HG03432 (cell line): ENCODE results near the gene DESI1.
"Not testable (repeated sequence)": the region's sequence is repeated elsewhere in the genome, so short reads cannot be mapped to it uniquely, and the experiment has no call there.

Source experiments
- ATAC-seq: cut with Tn5 transposase; IDR thresholded peaks from one replicate; pipeline ENCODE4 v1.9.1; 2021; ENCODE audit warnings: mild to moderate bottlenecking, moderate library complexity; ENCODE audit not compliant: unreplicated experiment

Gene DESI1

GRCh38 chr22:41620589-41621098 lies at the start of gene DESI1:
TSS of gene DESI1 (minus strand) at chr22:41621043. CDS start at chr22:41620839, 204 bp downstream.
- ATAC-seq = peak; percentile 23

DNA sequence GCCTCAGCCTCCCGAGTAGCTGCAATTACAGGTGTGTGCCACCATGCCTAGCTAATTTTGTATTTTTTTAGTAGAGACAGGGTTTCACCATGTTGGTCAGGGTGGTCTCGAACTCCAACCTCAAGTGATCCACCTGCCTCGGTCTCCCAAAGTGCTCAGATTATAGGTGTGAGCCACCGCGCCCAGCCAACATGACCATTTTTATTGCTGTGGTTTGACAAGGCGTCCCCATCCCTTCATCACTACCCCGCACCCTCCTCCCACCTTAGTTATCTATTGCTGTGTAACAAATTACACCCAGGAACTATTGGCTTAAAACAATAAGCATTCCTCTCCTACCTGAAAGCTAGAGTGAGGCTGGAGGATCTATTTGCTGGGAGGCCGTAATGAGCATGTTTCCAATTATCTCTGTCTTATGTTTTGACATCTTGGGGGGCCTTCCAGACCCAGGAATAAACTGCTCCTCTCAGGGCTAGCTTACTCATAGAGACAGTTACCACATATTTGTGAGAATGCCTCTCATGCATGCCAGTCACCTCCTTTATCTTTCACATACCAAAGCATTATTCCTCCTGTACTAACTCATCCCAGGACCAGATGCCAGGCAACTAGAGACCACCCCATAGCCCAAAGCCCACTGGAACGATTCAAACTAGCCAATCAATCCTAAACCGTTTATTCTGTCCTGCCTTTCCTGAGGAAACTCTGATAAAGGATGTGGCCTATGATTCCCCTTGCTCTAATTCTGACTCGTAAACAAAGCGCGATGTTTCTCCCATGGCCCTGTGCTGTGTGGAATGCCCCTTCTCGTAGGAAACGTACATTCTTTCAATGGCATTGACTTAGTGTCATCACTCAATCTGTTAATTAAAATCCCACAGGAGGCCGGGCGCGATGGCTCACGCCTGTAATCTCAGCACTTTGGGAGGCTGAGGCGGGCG lies 48.4 kb upstream of the DESI1 start:
- ATAC-seq = no peak

- no peak for ATAC-seq
Observed at GRCh38 chr22:41664951-41665350, 44.1 kb upstream of the DESI1 start.

- no peak for ATAC-seq
Observed at GRCh38 chr22:41664490-41664889, 43.6 kb upstream of the DESI1 start.

DNA sequence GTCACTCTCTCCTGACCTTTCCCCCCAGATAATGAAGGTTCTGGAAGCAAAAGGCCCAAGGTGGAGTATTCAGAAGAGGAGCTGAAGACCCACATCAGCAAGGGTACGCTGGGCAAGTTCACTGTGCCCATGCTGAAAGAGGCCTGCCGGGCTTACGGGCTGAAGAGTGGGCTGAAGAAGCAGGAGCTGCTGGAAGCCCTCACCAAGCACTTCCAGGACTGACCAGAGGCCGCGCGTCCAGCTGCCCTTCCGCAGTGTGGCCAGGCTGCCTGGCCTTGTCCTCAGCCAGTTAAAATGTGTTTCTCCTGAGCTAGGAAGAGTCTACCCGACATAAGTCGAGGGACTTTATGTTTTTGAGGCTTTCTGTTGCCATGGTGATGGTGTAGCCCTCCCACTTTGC lies 42.8 kb upstream of the DESI1 start:
- ATAC-seq = not testable (repeated sequence)

DNA sequence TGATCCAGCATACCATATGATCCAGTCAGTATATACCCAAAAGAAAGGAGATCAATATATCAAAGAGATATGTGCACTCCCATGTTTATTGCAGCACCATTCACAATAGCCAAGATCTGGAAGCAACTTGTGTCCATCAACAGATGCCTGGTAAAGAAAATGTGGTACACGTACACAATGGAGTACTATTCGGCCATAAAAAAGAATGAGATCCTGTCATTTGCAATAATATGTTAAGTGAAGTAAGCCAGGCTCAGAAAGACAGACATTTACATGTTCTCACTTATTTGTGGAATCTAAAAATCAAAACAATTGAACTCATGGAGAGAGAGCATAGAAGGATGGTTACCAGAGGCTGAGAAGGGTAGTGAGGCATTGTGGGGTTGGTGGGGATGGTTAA lies 40.9 kb upstream of the DESI1 start:
- ATAC-seq = no peak

- no peak for ATAC-seq
Observed at GRCh38 chr22:41661088-41661487, 40.2 kb upstream of the DESI1 start.

DNA sequence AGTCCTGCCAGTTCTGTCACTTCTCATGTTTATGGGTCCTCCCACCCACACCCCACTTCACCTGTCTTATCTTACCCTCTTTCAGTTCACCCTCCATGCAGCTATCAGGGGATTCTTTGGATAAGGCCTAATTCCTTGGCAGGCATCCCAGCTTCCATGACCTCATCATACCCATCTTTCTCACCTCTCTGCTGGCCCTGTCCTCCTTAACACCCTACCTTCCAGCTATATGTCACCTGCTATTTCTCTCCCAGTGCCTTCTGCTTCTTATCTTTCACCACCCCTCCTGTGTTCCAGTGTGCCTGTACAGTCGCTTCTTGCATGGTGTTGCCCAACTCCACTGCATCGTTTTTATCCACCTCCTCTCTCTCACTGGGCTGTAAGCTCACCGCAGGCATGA lies 39.6 kb upstream of the DESI1 start:
- no peak for ATAC-seq

DNA sequence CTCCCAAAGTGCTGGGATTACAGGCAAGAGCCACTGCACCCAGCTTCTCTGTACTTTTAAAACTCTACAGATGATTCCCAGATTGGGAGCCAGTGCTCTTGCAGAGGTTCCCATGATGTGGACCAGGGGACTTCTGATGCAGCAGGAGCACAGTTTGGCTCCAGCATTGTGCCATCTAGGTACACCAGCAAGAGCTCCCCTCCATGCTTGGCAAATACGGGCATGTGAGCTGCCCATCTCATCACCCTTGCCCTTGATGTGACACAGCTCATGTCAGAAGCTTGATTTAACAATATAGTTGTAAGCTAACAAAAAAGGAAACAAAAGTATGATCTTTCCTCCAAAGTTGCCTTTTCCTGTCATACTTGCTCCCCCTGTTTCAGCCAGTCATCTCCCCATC lies 39.1 kb upstream of the DESI1 start:
- ATAC-seq = no peak

GRCh38 chr22:41658869-41659268 lies 38.0 kb upstream of the DESI1 start:
- ATAC-seq = no peak

DNA sequence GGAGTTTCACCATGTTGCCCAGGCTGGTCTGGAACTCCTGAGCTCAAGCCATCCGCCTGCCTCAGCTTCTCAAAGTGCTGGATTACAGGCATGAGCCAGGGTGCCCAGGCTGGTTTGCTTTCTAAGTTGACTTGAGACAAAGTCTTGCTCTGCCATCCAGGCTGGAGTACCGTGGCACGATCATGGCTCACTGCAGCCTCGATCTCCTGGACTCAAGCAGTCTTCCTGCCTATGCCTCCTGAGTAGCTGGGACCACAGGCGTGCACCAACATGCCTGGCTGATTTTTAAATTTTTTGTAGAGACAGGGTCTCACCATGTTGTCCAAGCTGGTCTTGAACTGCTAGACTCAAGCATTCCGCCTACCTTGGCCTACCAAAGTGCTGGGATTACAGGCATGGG lies 36.9 kb upstream of the DESI1 start:
- no peak for ATAC-seq

GRCh38 chr22:41656556-41656955 lies 35.7 kb upstream of the DESI1 start:
- ATAC-seq = no peak

DNA sequence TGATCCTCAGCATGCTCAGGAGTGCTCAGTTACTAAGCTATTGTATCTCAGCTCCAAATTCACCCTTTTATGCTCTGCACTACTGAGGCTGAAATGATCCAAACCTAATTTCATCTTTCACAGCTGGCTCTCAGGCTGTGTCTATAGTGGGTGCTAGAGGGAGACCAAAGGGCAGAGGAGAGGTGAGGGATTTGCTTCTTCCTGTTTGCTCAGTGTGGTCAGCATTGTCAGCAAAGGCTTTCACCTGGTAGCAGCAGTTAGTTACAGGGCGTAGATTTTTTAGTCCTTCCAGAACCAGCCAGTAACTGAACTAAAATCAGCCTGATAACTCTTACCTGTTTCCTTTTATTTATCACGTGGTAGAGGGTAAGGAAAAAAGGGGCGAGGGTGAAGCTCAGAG lies 33.5 kb upstream of the DESI1 start:
- no peak for ATAC-seq

GRCh38 chr22:41650821-41651220 lies 30.0 kb upstream of the DESI1 start:
- ATAC-seq = no peak

GRCh38 chr22:41650229-41650628 lies 29.4 kb upstream of the DESI1 start:
- ATAC-seq = no peak

DNA sequence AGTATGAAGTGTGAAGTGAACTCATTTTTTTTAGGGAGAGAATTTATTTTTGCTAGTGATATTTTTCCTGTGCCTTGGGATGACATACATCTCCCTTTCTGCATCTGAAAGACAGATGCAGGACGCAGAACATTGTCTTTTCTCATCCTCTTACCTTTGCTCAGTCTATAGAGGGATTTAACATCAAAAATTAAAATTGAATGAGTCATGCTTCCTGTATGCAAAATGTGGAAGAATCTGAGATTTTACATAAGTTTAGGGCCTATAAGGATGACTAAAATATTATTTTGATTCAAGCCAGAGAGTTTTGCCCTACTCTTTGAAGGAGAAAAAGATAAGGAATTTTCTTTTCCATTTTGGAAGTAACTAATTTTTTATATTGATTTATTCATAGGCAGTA lies 27.6 kb upstream of the DESI1 start:
- no peak for ATAC-seq

- ATAC-seq = no peak
Observed at GRCh38 chr22:41647771-41648170, 26.9 kb upstream of the DESI1 start.

- ATAC-seq = no peak
Observed at GRCh38 chr22:41642331-41643110, 21.7 kb upstream of the DESI1 start.

DNA sequence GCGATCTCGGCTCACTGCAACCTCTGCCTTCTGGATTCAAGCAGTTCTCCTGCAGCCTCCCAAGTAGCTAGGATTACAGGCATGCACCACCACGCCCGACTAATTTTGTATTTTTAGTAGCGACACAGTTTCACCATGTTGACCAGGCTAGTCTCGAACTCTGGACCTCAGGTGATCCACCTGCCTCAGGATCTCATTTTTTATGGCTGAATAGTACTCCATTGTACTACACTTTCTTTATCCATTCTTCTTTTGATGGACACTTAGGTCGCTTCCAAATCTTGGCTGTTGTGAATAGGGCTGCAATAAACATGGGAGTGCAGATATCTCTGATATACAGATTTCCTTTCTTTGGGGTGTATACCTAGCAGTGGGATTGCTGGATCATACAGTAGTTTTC lies 21.0 kb upstream of the DESI1 start:
- no peak for ATAC-seq

GRCh38 chr22:41638748-41639147 lies 17.9 kb upstream of the DESI1 start:
- ATAC-seq = no peak

GRCh38 chr22:41638124-41638523 lies 17.3 kb upstream of the DESI1 start:
- no peak for ATAC-seq

DNA sequence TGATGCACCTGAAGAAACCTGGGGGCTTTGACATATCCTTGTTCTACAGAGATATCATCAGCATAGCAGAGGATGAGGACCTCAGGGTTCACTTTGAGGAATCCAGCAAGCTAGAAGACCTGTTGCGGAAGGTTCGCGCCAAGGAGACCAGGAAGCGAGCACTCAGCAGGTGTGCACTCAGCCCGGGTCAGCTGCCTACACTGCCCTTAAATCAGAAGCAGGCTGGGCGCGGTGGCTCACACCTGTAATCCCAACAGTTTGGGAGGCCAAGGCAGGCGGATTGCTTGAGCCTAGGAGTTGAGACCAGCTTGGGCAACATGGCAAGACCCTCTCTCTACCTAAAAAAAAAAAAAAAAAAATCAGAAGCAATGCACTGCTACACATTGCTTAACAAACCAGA lies 16.8 kb upstream of the DESI1 start:
- not testable (repeated sequence) for ATAC-seq
